ENCODE measurements around the gene PITPNM1.

PITPNM1 gene

DNA sequence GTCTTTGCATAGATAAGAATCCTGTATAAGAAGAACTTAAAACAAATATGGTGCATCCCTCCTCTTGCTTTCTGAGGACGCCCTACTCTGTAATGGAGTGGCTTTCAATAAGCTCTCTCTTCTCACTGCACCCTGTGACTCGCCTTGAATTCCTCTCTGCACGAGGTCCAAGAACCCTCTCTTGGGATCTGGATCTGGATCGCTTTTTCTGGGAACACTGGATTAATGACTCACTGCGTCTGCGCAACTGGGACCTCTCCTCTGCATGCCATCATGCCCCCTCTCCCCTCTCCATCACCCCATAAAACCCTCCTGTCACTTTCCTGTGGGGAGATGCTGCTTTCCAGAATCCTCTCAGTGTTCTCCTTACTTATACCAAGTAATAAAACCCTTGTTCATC lies 33.1 kb upstream of the PITPNM1 start:
- ChIA-PET POLR2A (ENCODE audit: low non-redundant PET) (no interaction called here), CTCF (no interaction called here)
- no peak for TF ChIP-seq CTCF (conservative IDR thresholded peaks at IDR 0.05; ENCODE audit: low read depth)
- no peak overlapping the region for H3K27ac ChIP-seq
- DNase-seq (ENCODE audit: low spot score) = no peak

- TF ChIP-seq CTCF (conservative IDR thresholded peaks at IDR 0.05; ENCODE audit: low read depth) = no peak
- DNase-seq (ENCODE audit: low spot score) = no peak
- CTCF ChIA-PET = interaction anchor here (0.7 kb wide), 1 partner anchor 1676 kb away, joined by 3 read pairs; no protein-coding TSS in a partner anchor
- H3K27ac ChIP-seq = no peak overlapping the region
- POLR2A ChIA-PET (ENCODE audit: low non-redundant PET) = no interaction called here
These were observed 30.4 kb upstream of the PITPNM1 start for GRCh38 chr11:67535561-67535960.

- no peak for DNase-seq (ENCODE audit: low spot score)
- no peak for TF ChIP-seq CTCF (conservative IDR thresholded peaks at IDR 0.05; ENCODE audit: low read depth)
- ChIA-PET CTCF (interaction anchor here (0.7 to 1.2 kb wide), 2 partner anchors 12 to 548 kb away, joined by 3 read pairs; no protein-coding TSS in a partner anchor), POLR2A (ENCODE audit: low non-redundant PET) (interaction anchor here (0.7 kb wide), 1 partner anchor 904 kb away, joined by 3 read pairs; no protein-coding TSS in a partner anchor)
- H3K27ac ChIP-seq = no peak overlapping the region
These were observed 29.0 kb upstream of the PITPNM1 start for GRCh38 chr11:67534070-67534679.

GRCh38 chr11:67532889-67533288 lies 27.7 kb upstream of the PITPNM1 start:
- TF ChIP-seq CTCF (conservative IDR thresholded peaks at IDR 0.05; ENCODE audit: low read depth) = no peak
- CTCF ChIA-PET = no interaction called here
- no peak overlapping the region for H3K27ac ChIP-seq
- POLR2A ChIA-PET (ENCODE audit: low non-redundant PET) = no interaction called here
- no peak for DNase-seq (ENCODE audit: low spot score)

GRCh38 chr11:67530282-67530592 lies 25.1 kb upstream of the PITPNM1 start:
- CTCF ChIA-PET = no interaction called here
- TF ChIP-seq CTCF (conservative IDR thresholded peaks at IDR 0.05; ENCODE audit: low read depth) = no peak
- DNase-seq (ENCODE audit: low spot score) = no peak
- POLR2A ChIA-PET (ENCODE audit: low non-redundant PET) = no interaction called here
- H3K27ac ChIP-seq = no peak overlapping the region

DNA sequence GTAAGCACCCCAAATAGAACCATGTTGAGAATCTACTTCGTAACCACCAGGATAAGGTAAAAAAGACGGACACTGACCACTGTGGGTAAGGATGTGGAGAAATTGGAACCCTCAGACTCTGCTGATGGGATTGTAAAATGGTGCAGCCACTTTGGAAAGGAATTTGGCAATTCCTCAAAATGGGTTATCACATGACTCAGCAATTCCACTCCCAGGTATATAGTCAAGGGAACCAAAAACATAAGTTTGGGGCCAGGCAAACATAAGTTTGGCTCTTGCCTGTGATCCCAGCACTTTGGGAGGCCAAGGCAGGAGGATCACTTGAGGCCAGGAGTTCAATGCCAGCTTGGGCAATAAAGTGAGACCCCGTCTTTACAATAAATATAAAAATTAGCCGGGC lies 23.2 kb upstream of the PITPNM1 start:
- no peak for TF ChIP-seq CTCF (conservative IDR thresholded peaks at IDR 0.05; ENCODE audit: low read depth)
- no peak for DNase-seq (ENCODE audit: low spot score)
- POLR2A ChIA-PET (ENCODE audit: low non-redundant PET) = no interaction called here
- CTCF ChIA-PET = no interaction called here
- no peak overlapping the region for H3K27ac ChIP-seq

Measured in RWPE1 (cell line).